Measurements from ENCODE around the gene RFC3.

DNA sequence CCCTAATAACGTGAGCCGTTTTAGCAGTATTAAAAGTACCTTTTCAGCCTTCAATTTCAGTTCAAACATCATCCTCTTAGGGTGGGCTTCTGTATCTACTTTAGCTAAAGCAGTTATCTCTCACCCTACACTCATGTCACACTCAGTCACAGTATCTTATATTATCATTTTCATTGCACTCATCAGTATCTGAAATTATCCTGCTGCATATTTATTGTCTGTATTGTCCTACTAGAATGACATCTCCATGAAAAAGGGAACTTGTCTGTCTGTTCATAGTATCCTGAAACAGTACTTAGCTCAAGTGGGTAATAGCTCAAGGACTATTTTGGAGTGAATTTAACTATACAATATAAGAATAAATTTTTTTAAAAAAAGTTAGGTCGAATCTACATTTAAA lies 19.9 kb upstream of the RFC3 start:
- TF ChIP-seq, protein P1, sequence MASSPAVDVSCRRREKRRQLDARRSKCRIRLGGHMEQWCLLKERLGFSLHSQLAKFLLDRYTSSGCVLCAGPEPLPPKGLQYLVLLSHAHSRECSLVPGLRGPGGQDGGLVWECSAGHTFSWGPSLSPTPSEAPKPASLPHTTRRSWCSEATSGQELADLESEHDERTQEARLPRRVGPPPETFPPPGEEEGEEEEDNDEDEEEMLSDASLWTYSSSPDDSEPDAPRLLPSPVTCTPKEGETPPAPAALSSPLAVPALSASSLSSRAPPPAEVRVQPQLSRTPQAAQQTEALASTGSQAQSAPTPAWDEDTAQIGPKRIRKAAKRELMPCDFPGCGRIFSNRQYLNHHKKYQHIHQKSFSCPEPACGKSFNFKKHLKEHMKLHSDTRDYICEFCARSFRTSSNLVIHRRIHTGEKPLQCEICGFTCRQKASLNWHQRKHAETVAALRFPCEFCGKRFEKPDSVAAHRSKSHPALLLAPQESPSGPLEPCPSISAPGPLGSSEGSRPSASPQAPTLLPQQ (tag by site-specific recombination; IDR thresholded peaks at IDR 0.05): no peak
- TF ChIP-seq SP2 (tag by site-specific recombination; IDR thresholded peaks at IDR 0.05) (no peak), ZNF121 (tag by site-specific recombination; IDR thresholded peaks at IDR 0.05) (no peak), ZNF768 (tag by site-specific recombination; IDR thresholded peaks at IDR 0.05) (no peak)
- TF ChIP-seq, protein P2, sequence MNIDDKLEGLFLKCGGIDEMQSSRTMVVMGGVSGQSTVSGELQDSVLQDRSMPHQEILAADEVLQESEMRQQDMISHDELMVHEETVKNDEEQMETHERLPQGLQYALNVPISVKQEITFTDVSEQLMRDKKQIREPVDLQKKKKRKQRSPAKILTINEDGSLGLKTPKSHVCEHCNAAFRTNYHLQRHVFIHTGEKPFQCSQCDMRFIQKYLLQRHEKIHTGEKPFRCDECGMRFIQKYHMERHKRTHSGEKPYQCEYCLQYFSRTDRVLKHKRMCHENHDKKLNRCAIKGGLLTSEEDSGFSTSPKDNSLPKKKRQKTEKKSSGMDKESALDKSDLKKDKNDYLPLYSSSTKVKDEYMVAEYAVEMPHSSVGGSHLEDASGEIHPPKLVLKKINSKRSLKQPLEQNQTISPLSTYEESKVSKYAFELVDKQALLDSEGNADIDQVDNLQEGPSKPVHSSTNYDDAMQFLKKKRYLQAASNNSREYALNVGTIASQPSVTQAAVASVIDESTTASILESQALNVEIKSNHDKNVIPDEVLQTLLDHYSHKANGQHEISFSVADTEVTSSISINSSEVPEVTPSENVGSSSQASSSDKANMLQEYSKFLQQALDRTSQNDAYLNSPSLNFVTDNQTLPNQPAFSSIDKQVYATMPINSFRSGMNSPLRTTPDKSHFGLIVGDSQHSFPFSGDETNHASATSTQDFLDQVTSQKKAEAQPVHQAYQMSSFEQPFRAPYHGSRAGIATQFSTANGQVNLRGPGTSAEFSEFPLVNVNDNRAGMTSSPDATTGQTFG (tag by site-specific recombination; IDR thresholded peaks at IDR 0.05; ENCODE audit: borderline replicate concordance): no peak
- TF ChIP-seq, protein P3, sequence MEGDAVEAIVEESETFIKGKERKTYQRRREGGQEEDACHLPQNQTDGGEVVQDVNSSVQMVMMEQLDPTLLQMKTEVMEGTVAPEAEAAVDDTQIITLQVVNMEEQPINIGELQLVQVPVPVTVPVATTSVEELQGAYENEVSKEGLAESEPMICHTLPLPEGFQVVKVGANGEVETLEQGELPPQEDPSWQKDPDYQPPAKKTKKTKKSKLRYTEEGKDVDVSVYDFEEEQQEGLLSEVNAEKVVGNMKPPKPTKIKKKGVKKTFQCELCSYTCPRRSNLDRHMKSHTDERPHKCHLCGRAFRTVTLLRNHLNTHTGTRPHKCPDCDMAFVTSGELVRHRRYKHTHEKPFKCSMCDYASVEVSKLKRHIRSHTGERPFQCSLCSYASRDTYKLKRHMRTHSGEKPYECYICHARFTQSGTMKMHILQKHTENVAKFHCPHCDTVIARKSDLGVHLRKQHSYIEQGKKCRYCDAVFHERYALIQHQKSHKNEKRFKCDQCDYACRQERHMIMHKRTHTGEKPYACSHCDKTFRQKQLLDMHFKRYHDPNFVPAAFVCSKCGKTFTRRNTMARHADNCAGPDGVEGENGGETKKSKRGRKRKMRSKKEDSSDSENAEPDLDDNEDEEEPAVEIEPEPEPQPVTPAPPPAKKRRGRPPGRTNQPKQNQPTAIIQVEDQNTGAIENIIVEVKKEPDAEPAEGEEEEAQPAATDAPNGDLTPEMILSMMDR (tag by site-specific recombination; IDR thresholded peaks at IDR 0.05): no peak
- TF ChIP-seq, protein P4, sequence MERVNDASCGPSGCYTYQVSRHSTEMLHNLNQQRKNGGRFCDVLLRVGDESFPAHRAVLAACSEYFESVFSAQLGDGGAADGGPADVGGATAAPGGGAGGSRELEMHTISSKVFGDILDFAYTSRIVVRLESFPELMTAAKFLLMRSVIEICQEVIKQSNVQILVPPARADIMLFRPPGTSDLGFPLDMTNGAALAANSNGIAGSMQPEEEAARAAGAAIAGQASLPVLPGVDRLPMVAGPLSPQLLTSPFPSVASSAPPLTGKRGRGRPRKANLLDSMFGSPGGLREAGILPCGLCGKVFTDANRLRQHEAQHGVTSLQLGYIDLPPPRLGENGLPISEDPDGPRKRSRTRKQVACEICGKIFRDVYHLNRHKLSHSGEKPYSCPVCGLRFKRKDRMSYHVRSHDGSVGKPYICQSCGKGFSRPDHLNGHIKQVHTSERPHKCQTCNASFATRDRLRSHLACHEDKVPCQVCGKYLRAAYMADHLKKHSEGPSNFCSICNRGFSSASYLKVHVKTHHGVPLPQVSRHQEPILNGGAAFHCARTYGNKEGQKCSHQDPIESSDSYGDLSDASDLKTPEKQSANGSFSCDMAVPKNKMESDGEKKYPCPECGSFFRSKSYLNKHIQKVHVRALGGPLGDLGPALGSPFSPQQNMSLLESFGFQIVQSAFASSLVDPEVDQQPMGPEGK (tag by site-specific recombination; IDR thresholded peaks at IDR 0.05): no peak
- TF ChIP-seq, protein P5, sequence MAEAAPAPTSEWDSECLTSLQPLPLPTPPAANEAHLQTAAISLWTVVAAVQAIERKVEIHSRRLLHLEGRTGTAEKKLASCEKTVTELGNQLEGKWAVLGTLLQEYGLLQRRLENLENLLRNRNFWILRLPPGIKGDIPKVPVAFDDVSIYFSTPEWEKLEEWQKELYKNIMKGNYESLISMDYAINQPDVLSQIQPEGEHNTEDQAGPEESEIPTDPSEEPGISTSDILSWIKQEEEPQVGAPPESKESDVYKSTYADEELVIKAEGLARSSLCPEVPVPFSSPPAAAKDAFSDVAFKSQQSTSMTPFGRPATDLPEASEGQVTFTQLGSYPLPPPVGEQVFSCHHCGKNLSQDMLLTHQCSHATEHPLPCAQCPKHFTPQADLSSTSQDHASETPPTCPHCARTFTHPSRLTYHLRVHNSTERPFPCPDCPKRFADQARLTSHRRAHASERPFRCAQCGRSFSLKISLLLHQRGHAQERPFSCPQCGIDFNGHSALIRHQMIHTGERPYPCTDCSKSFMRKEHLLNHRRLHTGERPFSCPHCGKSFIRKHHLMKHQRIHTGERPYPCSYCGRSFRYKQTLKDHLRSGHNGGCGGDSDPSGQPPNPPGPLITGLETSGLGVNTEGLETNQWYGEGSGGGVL (tag by site-specific recombination; IDR thresholded peaks at IDR 0.05): no peak

Measured in HEK293 (cell line).